GM18861 (cell line): Measurements from ENCODE around the gene MERTK.
"Not testable (repeated sequence)": the region's sequence is repeated elsewhere in the genome, so short reads cannot be mapped to it uniquely, and the experiment has no call there.

Experiments used
- ATAC-seq: cut with Tn5 transposase; IDR thresholded peaks from one replicate; pipeline ENCODE4 v1.9.1; 2021; ENCODE audit not compliant: unreplicated experiment

MERTK gene

DNA sequence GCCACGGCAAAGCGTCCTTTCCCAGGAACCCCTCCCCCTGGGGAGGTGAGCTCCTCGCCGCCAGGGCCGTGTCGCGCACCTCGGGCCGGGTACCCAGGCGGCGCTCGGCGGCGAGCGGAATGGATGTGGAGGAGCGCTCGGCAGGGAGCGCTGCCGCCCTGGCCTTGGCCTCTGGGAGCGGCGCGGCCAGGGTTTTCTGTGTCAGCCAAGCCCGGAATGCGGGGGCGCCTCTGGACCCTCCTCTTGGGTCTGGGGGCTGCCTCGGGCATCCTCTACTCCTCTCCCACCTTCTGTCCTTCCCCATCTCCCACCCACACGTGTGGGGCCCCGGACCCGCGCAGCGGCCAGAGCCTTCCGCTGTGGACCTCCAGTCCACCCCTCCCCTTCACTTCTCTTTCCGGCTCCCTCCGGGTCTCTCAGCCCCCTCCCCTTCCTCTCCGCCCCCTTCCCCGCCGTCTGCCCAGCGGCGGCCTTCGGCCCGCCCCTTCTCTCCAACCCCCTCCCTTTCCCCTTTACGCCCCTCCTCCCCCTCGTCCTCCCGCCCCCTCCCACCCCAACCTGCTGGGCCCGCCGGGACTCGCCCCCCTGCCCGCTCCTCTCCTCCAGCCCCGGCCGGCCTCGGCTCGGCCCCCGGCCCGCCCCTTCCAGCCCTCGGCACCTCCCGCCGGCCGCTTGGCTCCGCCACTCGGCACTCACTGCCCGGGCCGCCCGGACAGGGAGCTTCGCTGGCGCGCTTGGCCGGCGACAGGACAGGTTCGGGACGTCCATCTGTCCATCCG, at the start of gene MERTK:
MERTK (plus strand) TSS at position 684 of the 779 bp plus-strand sequence. CDS start 129 bp downstream, outside the sequence.
- ATAC-seq = no peak

DNA sequence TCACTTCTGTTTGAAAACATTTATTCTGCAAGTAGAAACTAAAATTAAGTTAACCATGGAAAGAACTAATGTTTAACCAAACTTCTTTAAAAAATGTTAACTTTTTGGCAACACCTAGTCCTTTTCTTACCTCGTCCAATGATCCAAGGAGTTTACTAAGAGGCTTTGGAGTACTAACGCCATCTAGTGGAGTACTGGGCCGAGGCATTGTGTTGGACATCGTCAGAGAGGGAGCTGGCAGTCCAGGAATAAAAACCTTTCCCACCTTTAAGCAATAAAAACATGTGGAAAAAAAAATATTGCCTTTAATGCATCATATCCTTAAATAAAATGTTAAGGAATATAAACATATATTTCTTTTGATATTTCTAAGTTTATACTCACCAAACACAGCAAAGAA, 47.8 kb upstream of the MERTK start:
- not testable (repeated sequence) for ATAC-seq

DNA sequence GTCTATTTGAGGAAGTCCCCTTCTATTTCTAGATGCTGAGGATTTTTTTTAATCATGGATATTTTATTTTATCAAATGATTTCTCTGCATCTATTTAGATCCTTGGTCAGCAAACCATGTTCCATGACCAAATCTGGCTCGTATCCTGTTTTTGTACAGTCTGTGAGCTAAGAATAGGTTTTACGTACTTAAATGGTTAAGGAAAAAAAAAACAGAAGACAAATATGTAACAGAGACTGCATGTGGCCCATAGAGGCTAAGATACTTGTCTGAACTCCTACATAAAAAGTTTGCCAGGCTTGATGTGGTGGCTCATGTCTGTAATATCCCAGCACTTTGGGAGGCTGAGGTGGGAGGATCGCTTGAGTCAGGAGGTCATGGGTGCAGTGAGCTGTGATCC, 45.9 kb upstream of the MERTK start:
- not testable (repeated sequence) for ATAC-seq

DNA sequence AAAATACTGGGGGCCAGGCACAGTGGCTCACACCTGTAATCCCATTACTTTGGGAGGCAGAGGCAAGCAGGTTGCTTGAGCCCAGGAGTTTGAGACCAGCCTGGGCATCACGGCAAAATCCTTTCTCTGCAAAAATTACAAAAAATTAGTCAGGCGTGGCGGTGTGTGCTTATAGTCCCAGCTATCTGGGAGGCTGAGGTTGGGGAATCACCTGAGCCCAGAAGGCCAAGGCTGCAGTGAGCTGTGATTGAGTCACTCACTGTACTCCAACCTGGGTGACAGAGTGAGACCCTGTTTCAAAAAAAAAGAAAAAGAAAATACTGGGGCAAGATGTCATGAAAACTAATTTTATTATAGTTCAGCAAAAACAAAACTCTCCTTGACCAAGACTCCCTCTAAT, 38.4 kb upstream of the MERTK start:
- not testable (repeated sequence) for ATAC-seq

DNA sequence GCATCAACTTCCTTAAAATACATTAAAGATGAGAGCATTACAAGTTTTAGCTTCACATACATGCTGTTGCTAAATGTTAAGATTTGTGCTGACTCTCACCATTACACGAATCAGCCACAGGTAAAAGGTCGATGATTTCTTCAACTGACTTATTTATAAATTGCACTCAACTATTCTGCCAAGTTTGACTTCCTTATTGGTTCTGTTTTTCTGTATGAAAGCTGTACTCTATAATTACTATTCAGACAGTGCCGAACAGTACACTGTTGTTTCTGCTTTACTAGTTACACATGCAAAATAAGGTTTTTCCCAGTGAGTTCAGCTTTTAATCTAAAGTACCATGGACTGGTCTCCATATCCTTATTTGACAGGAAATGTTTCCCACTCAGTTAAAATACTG, 33.3 kb upstream of the MERTK start:
- ATAC-seq = not testable (repeated sequence)

DNA sequence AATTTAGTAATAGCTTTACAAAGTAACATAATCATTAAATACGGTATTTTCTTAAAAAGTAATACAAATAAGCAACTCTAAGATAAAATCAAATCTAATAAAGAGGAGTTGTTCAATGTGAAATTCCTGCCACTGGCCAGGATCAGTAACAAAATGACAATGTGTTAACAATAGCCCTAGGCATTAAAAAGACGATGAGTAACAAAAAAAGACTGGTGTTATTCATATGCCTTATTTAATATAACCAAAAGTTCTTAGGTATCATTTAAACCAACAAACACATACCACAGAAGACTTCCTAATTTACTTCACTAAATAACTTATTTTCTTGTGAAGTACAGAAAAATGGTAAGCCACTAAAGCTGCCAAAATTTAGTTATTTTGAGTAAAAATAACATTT, 25.6 kb upstream of the MERTK start:
- not testable (repeated sequence) for ATAC-seq

DNA sequence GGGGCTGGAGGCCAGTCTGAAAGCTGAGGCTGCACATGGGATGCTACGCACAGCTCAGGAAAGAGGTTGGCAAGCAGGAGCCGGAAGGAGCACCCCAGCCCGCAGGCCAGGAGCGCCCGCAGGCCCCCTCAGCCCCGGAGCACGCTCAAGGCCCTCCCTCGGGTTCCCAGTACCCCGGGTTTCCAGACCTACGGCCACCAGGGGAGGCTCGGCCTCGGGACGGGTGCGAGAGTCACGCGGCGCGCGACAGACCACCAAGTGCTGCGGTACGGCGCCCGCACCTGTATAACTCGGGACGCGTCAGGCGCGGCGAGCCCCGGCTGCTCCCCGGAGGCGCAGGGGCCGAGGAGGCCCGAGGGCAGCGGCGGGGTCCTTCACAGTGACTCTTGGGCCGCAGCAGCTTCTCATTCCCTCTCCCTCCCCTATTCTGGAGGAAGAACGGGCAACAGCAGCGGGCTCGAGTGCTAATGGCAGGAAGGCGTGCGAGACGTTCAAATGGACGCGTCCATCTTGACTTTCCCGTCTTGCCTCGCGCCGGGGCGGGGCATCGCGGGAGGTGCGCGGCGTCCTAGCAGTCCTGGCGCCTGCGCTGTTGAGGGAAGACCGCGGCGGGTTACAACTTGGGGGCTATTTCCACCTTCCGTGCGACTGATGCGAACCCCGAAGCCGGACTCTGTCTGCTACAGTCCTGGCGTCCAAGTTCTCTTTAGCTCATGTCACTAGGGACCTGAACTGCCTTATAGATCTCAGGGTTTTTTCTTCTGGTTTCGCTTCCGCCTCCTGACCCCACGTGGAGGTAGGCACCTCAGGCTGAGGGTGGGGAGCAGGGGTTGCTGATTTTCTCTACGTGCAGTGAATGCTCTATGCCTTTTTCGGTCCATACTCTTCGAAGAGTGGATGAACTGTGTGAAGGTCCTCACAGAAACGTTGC, 14.5 kb upstream of the MERTK start, which contains the start of gene ANAPC1:
ANAPC1 (minus strand) TSS at position 533 of the 931 bp plus-strand sequence. CDS start 3,368 bp downstream, outside the sequence.
- ATAC-seq = peak; percentile 62

DNA sequence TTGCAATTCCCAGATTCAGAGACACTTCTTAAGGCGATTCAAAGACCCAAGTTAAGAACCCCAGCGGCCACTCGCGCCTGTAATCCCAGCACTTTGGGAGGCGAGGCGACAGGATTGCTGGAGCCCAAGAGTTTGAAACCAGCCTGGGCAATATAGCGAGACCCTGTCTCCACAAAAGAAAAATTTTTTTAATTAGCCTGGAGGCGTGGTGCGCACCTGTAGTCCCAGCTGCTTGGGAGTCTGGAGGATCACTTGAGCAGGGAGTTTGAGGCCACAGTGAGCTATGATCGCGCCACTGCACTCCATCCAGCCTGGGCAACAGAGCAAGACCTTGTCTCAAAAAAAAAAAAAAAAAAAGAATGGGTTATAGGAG, 13.8 kb upstream of the MERTK start:
- ATAC-seq = no peak

DNA sequence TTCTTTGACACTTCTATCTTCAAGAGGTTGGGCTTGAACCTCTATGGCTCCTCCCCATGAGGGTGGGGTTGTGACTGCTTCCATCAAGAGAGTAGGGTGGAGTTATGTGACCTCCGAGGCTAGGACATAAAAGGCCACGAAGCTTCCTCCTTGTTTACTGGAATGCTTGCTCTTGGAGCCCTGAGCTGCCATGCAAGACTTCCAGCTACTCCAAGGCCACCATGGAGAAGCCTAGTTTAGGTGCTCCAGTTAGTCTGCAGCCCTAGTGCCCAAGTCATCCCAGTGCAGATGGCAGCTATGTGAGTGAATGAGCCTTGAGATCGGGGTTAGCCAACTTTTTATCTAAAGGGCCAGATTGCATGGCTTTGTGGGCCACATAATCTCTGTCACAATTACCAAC, 2.4 kb upstream of the MERTK start:
- ATAC-seq = no peak

DNA sequence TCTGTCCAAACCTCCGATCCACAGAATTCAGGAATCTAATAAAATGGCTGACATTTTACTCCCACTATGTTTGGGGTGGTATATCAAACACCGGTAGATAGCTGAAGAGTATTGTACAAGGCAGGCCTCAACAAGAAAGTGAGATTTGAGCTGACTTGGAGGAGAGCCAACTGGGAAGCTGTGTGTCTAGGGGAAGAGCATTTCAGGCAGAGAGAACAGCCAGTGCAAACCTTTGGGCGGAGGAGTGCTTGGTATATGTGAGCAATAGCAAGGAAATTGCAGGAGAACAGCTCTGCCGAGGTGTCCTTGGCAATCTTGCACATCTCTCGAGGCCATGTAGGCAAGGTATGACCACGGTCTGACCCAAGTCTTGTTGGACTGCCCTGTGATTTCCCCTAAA, 1.8 kb upstream of the MERTK start:
- no peak for ATAC-seq

DNA sequence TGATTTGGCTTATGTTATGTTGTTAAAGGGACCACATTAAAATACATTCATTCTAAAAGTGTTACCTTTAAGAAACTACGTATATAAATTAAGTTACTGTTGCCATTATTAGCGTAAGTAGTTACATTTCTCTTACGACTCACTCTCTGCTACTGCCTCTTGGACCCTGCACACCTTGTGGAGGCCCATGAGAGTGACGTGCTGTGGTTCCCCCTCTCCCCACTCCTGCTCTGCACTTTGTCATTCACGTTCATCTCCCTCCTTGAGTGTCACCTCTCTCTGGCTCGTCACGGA, 830 bp upstream of the MERTK start:
- ATAC-seq = no peak

DNA sequence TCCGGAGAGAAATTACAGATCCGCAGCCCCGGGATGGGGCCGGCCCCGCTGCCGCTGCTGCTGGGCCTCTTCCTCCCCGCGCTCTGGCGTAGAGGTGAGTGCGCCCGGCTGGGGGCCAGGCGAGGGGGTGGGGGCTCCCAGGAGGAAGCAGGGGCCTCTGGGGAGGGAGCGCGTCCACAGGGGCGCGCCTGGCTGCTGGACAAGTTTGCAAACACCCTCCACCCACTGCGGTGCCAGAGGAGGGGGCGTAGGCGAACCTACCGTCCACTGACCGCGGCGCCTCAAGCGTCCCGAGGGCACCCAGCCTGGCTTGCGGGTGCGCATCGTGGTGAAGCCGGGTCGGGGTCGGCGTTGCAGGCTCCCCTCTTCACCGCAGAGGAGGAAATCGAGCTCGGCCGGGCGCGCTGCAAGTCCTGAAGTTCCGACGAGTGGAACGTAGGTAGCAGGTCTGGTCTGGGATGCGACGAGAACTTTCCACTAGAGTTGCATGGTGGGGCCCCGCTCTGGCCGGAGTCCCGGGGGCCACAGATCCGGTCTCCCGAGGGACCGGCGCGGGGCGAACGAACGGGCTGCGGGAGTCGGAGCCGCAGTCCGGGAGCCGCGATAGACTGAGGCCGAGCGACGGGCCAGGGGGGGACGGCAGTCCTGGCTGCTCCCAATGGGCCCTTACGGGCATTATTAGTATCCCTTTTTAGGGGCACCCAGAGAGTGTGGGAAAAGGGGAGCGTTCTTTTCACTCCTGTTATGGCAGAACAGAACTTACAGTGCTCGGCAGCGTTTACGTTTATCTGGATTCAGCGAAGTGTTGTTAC, 502 bp downstream of the MERTK start:
- ATAC-seq = no peak

DNA sequence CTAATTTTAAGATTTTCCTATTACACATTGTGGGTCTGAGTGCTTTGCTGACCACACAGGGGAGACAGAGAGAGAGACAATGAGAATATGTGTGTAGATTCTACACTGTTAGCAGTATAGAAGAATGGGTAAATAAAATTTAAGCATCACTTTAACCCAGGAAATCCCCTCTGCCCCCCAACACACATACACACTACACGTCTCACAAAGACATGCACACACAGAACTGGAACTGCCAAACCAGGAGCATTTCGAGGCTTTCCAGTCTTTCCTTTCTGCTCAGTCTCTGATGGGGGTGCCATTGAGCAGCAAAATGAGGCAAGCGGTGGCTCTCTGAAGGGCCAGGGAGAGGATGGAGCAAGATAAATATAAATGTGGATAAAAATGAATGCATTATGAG, 2.5 kb downstream of the MERTK start:
- ATAC-seq = no peak

DNA sequence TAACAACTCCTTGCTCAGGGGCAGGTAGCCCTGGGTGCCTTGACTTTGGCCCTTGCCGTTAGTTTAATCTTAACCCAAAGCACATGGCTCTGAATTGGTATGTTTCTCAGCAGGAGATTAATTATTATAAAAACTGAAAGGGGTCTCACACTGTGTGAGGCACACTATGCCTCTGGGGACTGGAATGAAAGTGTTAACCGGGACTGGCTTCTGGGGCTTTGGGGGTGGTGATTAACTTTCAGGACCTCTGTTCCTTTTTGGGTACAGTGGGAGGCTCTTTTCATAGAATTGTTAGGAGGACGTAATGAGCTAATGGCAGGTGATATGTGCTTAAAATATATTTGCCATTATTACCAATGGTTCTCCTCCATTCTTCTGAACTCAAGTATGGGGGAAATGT, 5.1 kb downstream of the MERTK start:
- no peak for ATAC-seq

DNA sequence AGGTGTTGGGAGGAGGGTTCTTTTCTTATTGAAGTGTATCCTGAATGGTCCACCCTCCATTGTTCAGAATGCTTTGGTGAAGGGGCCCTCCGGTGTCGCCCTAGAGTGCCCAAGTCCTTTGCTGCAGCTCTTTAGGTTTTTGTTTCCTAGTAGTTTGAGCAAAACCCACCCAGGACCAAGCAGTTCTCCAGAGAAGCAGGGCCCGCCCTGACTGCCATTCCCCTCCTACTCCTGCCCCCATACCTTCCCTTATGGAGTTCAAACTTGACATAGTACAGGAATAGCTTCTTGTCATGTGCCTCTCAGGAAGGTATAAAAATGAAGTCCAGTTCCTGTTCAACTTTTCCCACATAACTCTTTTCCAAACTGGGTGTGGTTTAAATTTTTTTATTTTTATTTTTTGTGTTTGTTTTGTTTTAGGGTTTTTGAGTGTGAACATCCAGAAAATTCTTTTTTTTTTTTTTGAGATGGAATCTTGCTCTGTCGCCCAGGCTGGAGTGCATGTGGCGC, 5.6 kb downstream of the MERTK start:
- no peak for ATAC-seq

DNA sequence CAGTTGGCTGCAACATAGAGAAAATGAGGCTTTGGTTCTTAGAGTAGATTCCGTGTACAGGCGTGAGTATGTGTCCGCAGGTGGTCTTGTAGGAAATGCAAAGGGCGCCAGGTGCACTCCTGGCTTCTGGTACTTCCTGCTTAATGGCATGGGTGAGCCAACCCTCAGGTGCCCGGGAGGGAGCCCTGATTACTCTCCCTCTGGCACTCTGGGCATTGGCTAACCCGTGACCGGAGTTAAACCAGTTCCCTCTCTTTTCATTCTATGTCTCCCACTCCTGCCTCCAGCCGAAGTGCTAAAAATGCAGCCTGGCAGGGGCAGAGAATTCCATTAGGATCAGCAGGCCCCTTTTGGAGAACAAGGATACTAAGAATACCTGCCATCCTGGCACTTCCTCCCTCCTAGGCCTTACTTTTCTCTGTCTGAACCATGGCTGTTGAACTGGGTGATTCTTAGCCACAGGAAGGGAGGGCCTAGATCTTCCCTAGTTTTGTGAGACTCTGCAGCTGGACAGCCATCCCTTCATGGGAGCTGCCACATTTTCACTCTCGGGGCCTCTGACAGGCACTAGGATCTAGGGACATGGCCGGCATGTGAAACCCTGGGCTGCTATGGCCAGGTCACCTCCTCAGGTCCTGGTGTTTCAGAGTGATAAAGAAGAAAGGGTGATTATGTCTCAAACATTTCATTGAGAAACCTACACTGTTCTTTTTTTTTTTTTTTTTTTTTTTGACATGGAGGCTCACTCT, 6.5 kb downstream of the MERTK start:
- no peak for ATAC-seq

DNA sequence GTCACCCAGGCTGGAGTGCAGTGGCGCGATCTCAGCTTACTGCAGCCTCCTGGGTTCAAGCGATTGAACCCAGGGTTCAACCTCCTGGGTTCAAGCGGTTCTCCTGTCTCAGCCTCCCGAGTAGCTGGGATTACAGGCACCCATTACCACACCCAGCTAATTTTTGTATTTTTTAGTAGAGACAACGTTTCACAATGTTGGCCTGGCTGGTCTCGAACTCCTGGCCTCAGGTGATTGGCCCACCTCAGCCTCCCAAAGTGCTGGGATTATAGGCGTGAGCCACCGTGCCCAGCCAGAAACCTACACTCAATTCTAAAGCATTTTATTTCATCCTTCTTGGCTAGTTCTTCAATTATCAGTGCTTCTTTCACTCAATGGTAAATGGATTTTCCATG, 7.1 kb downstream of the MERTK start:
- not testable (repeated sequence) for ATAC-seq

DNA sequence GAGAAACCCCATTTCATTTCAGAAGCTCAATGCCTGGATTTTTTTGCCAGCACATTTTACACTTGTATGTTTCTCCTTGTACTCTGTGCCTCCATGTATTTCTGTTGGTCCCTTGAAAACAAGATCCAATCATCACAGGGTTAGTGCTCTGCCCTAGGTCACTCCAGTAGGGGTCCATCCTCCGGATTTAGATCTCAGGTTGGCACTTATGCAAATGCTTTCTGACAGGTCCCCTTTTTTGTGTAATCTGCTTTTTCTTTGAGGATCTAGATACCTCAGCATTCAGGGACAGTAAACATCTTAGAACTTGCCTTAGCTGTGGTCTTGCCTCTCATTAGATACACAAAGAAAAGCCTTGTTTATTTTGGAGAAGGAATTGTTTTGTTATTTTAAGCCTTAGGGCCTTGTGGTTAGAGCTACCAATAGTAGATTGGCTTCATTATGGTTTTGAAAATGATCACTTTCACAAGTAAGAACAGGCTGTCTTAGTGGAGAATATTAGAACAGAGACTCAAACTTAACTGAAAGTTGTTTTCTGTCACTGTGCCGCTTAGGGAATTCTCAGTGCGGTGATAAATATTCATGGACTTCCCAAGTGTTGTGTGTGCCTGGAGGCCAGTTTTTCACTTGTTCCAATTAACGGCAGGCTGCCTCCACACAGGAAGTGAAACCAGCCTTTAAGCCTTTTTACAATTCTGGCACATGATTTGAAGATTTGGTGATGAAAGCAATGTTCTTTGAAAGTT, 7.8 kb downstream of the MERTK start:
- no peak for ATAC-seq

DNA sequence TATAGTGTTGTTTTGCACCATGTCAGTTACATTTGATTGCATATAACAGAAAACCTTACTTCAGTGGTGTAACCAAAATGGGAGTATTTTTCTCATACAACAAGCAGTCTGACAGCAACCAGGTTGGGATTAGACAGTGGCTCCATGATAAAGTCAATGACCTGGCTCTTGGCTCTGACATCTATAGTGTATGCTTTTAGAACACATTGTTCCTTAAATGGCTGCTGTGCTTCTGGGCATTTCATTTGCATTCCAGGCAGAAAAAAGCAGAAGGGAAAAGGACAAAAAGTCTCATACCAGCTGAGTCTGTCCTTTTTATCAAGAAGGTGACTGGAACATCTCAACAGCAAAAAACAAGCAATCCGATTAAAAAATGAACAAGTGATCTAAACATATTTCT, 10.2 kb downstream of the MERTK start:
- ATAC-seq = no peak

DNA sequence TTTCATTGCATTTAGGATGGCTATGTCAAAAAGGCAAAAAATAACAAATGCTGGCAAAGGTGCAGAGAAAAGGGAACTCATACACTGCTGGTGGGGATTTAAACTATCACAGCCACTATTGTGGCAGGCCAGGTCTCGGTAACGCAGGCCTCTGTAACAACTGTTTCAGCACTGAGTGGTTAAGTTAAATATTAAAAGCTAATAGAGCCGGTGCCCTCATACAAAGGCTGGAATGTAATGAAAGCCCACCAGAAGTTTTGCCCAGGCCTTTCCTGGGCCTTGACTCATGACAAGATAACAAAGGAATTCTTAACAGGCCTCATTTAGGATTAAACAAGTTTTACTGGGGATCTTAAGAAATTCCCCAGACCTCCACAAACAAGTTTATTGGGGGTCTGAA, 10.7 kb downstream of the MERTK start:
- ATAC-seq = no peak
